ENCODE results near the gene TF. TPM values are rescaled to one million over a fixed set of nuclear protein-coding genes. Genes with fewer than 3 reads are reported as not detected.

The TF gene
- total and polyA plus RNA-seq, 2 of the 8 experiments (the other 6 are each of a cell fraction or from before 2014, with no cell fraction given) = 0.02 to 0.26 TPM

- Histone ChIP-seq H2BK120ac (replicated peaks; ENCODE audit: low read depth, low read length) (no peak overlapping the region), H4K20me1 (replicated peaks in 1 of 2; ENCODE audit: control insufficient read depth in 1 of 2, insufficient read depth in 2 of 2, low read length in 2 of 2) (no peaks in the 10 kb centered on the region), H2BK12ac (ENCODE audit: low read depth, low read length) (no peak overlapping the region), H2AFZ (ENCODE audit: low read length) (no peak overlapping the region), H3K27me3 (replicated peaks in 1 of 4; ENCODE audit: control insufficient read depth in 3 of 4, extremely low read depth in 1 of 4, insufficient read depth in 3 of 4, low read length in 3 of 4) (no peaks in the 10 kb centered on the region), H3K56ac (replicated peaks; ENCODE audit: insufficient read length, low read depth, low read length) (no peak overlapping the region), H3K9ac (replicated peaks in 1 of 4; ENCODE audit: extremely low read depth in 1 of 4, low read depth in 3 of 4, low read length in 3 of 4) (no peak overlapping the region), H4K8ac (ENCODE audit: extremely low read depth, insufficient read depth, low read length) (no peak overlapping the region), H2AK5ac (ENCODE audit: low read depth, low read length) (no peak overlapping the region), H3K4me3 (ENCODE audit: extremely low read depth in 1 of 4, insufficient read depth in 2 of 4, low read depth in 3 of 4, low read length in 4 of 4) (no peak overlapping the region), H3K18ac (ENCODE audit: extremely low read depth, low read length) (no peak overlapping the region), H3K23ac (ENCODE audit: insufficient read length) (no peak overlapping the region), H2BK15ac (ENCODE audit: low read length) (no peak overlapping the region), H4K5ac (ENCODE audit: insufficient read length, low read depth, low read length) (no peak overlapping the region), H2BK5ac (ENCODE audit: low read depth, low read length) (no peak overlapping the region), H3K79me1 (ENCODE audit: low read depth, low read length) (no peaks in the 10 kb centered on the region), H2BK20ac (ENCODE audit: low read length) (no peak overlapping the region), H3K4ac (replicated peaks; ENCODE audit: insufficient read length, low read depth, low read length) (no peak overlapping the region), H3K36me3 (ENCODE audit: control insufficient read depth in 2 of 4, insufficient read depth in 4 of 4, low read length in 3 of 4) (no peaks in the 10 kb centered on the region), H4K91ac (replicated peaks; ENCODE audit: insufficient read length, low read length) (no peak overlapping the region), H3K4me1 (replicated peaks in 1 of 4; ENCODE audit: control insufficient read depth in 3 of 4, insufficient read depth in 4 of 4, low read length in 3 of 4) (no peaks in the 10 kb centered on the region), H3K27ac (ENCODE audit: low read depth, low read length) (no peak overlapping the region), H3K14ac (ENCODE audit: insufficient read length) (no peak overlapping the region), H3K79me2 (ENCODE audit: control insufficient read depth in 1 of 2, insufficient read depth in 2 of 2, low read length in 2 of 2) (no peaks in the 10 kb centered on the region), H3K4me2 (ENCODE audit: insufficient read depth in 1 of 2, low read depth in 2 of 2, low read length in 2 of 2) (no peak overlapping the region), H3K23me2 (ENCODE audit: low read depth, low read length) (no peaks in the 10 kb centered on the region), H3K9me3 (ENCODE audit: insufficient read depth in 2 of 2, low read depth in 1 of 2, low read length in 1 of 2) (no peaks in the 10 kb centered on the region)
- WGBS, 2 experiments (ENCODE audit: extremely low coverage in 1 of 2, insufficient coverage in 1 of 2, insufficient read length in 1 of 2, insufficient replicate concordance in 2 of 2, low coverage in 1 of 2, low lambda C conversion rate in 2 of 2, missing lambda C conversion rate in 1 of 2) = 93% methylated on average over 6 of the region's 6 CpGs; no CpG with 5 or more reads in 1 of the 2 experiments
- DNase-seq (ENCODE audit: low read depth in 1 of 2, low spot score in 2 of 2) (no peak), FAIRE-seq (no peak)
- ChIA-PET CTCF (ENCODE audit: partially characterized antibody) (interaction anchor here (1.4 kb wide), 2 partner anchors 9 to 11 kb away, joined by 3 read pairs; no protein-coding TSS in a partner anchor), POLR2A (ENCODE audit: partially characterized antibody) (no interaction called here)
- TF ChIP-seq BACH1 (IDR thresholded peaks at IDR 0.05; ENCODE audit: low read length) (no peak), CTBP2 (IDR thresholded peaks at IDR 0.05; ENCODE audit: borderline replicate concordance, insufficient read depth, insufficient read length, low read length) (no peak), CHD1 (IDR thresholded peaks at IDR 0.05; ENCODE audit: low read depth, low read length) (no peak), USF2 (IDR thresholded peaks at IDR 0.05; ENCODE audit: low read length) (no peak), POU5F1 (IDR thresholded peaks at IDR 0.05; ENCODE audit: low read depth, low read length) (no peak), CEBPB (IDR thresholded peaks at IDR 0.05; ENCODE audit: low read depth, low read length) (no peak), TAF7 (optimal IDR thresholded peaks at IDR 0.05; ENCODE audit: borderline replicate concordance, low read depth, low read length) (no peak), EZH2 (IDR thresholded peaks at IDR 0.05; ENCODE audit: low read depth, low read length, severe bottlenecking) (no peak), MAFK (IDR thresholded peaks at IDR 0.05; ENCODE audit: low read depth, low read length) (no peak), NANOG (IDR thresholded peaks at IDR 0.05; ENCODE audit: insufficient read depth, low read depth, low read length, poor library complexity, severe bottlenecking) (no peak), SP1 (IDR thresholded peaks at IDR 0.05; ENCODE audit: low read depth, low read length) (no peak), RXRA (IDR thresholded peaks at IDR 0.05; ENCODE audit: insufficient read depth, low read depth, low read length) (no peak), CBX8 (IDR thresholded peaks at IDR 0.05; ENCODE audit: borderline replicate concordance, low read depth, low read length) (no peak), TAF1 (IDR thresholded peaks at IDR 0.05; ENCODE audit: low read depth, low read length) (no peak)
Measured at GRCh38 chr3:133700351-133700750, 45.8 kb upstream of the TF start.
